Ishikawa (cell line): ENCODE results near the gene LRBA.

Experiments
- CEBPB ChIP-seq: IDR thresholded peaks from 2 replicates; pipeline ENCODE4 v1.6.1; 2012
- CREB1 ChIP-seq: IDR thresholded peaks from 2 replicates; pipeline ENCODE4 v1.6.1; 2012; ENCODE audit warnings: low read depth
- EGR1 ChIP-seq: IDR thresholded peaks from 2 replicates; pipeline ENCODE4 v1.6.1; 2012
- EP300 ChIP-seq: IDR thresholded peaks from 2 replicates; pipeline ENCODE4 v1.6.1; 2012; ENCODE audit warnings: borderline replicate concordance
- FOXM1 ChIP-seq: IDR thresholded peaks from 2 replicates; pipeline ENCODE4 v1.6.1; 2012; ENCODE audit warnings: low read depth, borderline replicate concordance
- MAX ChIP-seq: IDR thresholded peaks from 2 replicates; pipeline ENCODE4 v1.6.1; 2012
- NFIC ChIP-seq: IDR thresholded peaks from 2 replicates; pipeline ENCODE4 v1.6.1; 2012
- RAD21 ChIP-seq: IDR thresholded peaks from 2 replicates; pipeline ENCODE4 v1.6.1; 2012; ENCODE audit warnings: low read depth
- REST ChIP-seq: IDR thresholded peaks from 2 replicates; pipeline ENCODE4 v1.6.1; 2012; ENCODE audit warnings: low read depth, mild to moderate bottlenecking
- TAF1 ChIP-seq: IDR thresholded peaks from 2 replicates; pipeline ENCODE4 v1.6.1; 2012; ENCODE audit warnings: low read depth, mild to moderate bottlenecking
- TCF12 ChIP-seq: IDR thresholded peaks from 2 replicates; pipeline ENCODE4 v1.6.1; 2012; ENCODE audit warnings: low read depth
- TEAD4 ChIP-seq: IDR thresholded peaks from 2 replicates; pipeline ENCODE4 v1.6.1; 2012
- USF1 ChIP-seq: IDR thresholded peaks from 2 replicates; pipeline ENCODE4 v1.6.1; 2012
- YY1 ChIP-seq: IDR thresholded peaks from 2 replicates; pipeline ENCODE4 v1.6.1; 2012; ENCODE audit warnings: low read depth
- ZBTB7A ChIP-seq: IDR thresholded peaks from 2 replicates; pipeline ENCODE4 v1.6.1; 2012; ENCODE audit warnings: low read depth

The LRBA gene

GRCh38 chr4:150280975-150281374 lies 734.1 kb downstream of the LRBA start:
- TF ChIP-seq USF1 (no peak), ZBTB7A (no peak), NFIC (no peak), MAX (no peak), RAD21 (no peak), YY1 (no peak), EP300 (no peak), CREB1 (no peak), FOXM1 (no peak), CEBPB (no peak), TEAD4 (no peak), REST (no peak), TCF12 (no peak), EGR1 (no peak)

- no peak for TF ChIP-seq NFIC
- no peak for TF ChIP-seq TAF1
- no peak for TF ChIP-seq MAX
- TF ChIP-seq EGR1, result no peak
- TF ChIP-seq YY1, result no peak
- TF ChIP-seq FOXM1, result no peak
- TF ChIP-seq USF1, result no peak
- TF ChIP-seq RAD21, result no peak
- no peak for TF ChIP-seq EP300
- TF ChIP-seq TEAD4, result no peak
- TF ChIP-seq CREB1, result no peak
- TF ChIP-seq TCF12, result no peak
- TF ChIP-seq ZBTB7A, result no peak
- no peak for TF ChIP-seq REST
- TF ChIP-seq CEBPB, result no peak
Measured at GRCh38 chr4:150280081-150280895, 734.8 kb downstream of the LRBA start.

GRCh38 chr4:150278206-150278605 lies 736.9 kb downstream of the LRBA start:
- TF ChIP-seq EP300 (no peak), RAD21 (no peak), CREB1 (no peak), YY1 (no peak), REST (no peak), FOXM1 (no peak), USF1 (no peak), TCF12 (no peak), EGR1 (no peak), MAX (no peak), NFIC (no peak), ZBTB7A (no peak), CEBPB (no peak), TAF1 (no peak), TEAD4 (no peak)
